Fibroblast of skin of right biceps (primary cell): ENCODE measurements around the gene AGAP2.
"Not testable (repeated sequence)": the region's sequence is repeated elsewhere in the genome, so short reads cannot be mapped to it uniquely, and the experiment has no call there.

Experiments used
- DNase-seq: peaks from one replicate; pipeline ENCODE4 v3.0.0-alpha.2; 2013

The AGAP2 gene

DNA sequence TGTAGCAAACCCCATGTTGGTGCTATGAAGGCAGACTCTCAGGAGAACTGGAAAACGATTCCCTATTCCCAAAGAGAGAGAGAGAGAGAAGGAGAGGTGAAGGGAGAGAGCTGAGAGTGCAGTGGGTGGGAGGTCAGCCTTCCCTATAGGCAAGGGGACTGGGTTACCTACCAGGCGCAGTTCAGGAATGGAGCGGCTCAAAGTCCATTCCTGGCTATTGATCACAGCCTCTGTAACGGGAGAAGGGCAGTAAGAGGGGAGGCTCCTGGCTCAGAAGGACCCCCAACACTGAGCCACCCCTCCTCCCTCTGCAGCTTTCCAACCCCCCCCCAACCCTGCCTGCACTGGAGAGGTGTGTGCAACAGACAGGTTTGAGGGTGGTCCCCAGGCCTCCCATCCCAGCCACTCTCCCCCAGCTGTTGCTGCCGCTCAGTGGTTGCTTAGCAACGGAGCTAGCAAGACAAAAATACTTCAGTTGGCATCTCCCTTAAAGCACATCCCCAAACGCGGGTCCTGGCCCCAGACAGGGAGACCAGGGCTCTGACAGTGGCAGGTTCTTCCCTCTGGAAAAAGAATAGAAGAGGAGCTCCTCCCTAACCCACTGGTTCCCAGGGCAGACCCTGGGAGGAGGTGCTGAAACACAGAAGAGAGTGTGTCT, 3.2 kb downstream of the AGAP2 start:
- DNase-seq: no peak

DNA sequence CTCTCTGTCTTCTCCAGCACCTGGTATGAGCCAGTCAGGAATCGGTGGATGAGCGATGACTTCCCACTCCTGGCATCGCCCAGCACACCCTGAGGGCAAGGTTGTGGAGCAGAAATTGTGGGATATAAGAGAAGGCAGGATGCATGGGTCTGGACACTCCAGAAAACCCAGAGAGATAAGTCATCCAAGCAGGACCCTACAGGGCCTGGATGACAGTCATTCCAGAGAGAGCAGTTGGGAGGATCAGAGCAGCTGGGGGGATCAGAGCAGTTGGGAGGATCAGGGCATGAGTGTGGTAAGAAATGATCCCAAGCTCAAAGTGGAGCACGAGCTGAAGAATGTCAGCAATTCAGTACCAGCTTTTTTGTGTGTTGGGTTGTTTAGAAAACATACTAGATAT, 4.0 kb downstream of the AGAP2 start:
- no peak for DNase-seq

DNA sequence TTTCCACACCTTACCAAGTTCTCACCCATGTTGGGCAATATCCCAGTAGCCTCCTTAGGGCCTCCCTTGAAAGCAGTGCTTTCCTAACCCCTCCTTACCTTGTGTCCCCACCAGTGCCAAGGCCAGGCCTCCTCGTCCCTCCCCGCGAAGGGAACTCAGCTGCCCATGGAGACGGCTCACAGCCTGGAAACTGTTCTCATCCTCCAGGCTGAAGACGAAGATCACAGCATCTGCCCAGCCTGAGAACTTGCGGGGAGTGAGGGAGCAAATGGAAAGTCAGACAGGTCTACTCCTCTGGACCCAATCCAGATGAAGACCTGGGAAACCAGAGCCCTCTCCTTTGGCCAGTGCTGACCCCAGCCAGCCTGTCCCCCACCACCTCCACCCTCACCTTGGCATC, 4.6 kb downstream of the AGAP2 start:
- DNase-seq: no peak

DNA sequence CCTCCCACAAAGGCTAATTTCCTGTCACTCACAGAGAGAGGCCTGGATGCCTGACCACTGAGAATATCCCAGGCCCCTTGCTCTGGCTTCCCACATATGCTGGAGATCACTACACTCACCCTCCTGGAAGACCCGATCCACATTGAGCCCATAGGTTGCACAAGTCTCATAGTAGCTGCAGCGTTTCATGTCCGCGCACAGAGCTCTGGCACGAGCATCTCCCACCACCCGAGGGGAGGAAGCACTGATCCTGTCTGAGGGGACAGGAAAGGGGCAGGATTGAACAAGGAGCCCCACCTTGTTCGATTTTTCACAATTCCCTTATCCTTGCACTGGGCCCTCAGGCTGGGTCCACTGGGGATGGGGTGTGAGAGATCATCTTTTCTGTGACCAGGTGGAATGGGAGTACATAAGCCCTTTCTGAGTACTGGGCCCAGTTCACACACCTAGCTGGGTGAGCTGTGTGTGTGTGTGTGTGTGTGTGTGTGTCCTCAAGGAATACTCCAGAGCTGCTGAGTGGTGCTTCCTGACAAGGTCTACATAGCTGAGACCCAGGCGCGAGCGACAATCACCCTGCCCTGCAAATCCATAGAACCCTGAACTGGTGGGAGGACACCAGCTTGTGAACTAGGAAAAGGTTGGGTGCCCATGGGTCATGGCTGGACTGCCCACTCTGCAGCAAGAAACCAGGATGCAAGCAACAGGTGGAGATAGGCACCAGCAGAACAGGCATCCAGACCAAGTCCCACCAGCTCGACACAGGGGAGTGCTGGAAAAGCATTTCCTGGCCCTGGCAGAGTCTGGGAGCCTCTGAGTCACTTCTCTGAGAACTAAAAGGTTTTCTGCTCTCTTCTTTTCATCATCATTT, 5.6 kb downstream of the AGAP2 start:
- no peak for DNase-seq

DNA sequence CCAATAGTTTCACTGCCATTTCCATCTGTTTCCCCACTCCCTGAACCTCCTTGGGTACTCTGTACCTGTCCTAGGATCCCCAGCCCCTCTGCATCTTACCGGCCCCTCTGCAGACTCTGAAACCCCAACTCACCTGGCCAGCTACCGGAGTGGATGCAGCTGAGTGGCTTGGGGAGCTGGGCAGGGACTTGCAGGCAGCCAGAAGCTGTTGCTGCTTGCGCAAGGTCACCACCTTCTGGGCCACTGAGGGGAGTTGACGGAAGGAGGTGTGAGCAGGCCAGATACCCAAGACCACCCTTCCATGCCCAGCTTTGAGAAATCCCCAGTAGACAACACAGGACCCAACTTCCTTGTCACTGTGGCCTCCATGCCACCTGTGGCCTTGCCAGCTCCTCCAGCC, 6.3 kb downstream of the AGAP2 start:
- no peak for DNase-seq

DNA sequence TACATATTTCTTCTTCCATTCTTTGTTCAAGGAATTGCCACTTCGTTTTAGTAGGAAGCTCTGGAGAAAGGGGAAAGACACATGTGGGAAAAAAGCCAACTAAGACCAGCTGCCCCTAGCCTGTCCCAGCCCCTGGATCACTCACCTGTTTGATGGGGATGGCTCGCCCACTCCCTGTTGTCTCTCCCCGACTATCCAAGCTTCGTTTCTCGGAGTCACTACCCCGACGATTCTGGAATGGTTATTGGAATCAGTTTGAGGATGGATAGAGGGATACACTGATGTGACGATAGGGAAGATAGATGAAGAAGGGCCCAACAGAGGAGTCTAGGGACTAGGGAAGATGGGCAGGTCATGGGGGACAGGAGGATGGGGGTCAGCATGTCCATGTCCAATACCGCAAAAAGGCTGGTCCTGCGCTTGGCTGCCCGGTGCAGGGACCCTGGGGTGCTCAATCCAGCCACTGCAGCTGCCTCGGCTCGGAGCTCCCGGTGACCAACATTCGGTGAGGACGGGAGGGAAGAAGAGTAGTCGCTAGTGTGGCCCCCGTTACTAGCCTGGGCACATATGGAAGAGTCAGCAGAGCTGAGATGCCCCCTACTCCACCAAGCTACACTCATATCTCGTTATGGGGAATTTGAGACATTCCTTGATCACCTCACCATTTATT, 7.0 kb downstream of the AGAP2 start:
- no peak for DNase-seq

DNA sequence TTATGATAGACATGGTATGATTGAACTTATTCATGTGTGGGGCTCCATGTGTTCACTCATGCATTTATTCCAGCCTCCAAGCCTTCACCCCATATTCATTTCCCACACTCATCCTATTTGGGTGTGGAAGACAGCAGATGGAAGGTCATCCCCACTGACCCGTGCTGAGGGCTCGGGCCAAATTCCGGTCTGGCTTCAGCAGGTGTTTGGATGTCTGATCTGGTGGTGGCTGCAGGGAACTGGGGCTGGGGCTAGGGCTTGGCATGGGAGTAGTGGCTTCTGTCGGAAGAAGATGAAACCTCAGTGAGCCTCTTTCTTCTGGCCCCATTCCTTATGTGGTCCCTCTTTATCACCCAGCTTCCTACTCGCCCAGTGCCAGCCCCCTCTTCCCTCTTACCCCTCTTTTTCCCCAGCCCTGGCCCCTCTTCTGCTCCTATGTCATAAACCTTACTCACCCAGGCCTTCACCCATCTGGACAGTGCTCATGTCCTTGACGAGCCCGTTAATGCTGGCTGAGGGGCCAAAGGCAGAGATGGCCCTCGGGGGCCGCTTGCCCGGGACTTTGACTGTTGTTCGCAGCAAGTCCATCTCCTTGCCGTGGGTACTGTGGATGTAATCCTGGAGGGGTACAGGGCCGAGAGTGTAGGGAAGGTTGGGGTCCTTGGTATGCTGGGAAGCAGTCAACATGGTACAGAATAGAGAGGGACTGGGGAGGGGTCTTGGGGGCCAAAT, 8.0 kb downstream of the AGAP2 start:
- DNase-seq: no peak

DNA sequence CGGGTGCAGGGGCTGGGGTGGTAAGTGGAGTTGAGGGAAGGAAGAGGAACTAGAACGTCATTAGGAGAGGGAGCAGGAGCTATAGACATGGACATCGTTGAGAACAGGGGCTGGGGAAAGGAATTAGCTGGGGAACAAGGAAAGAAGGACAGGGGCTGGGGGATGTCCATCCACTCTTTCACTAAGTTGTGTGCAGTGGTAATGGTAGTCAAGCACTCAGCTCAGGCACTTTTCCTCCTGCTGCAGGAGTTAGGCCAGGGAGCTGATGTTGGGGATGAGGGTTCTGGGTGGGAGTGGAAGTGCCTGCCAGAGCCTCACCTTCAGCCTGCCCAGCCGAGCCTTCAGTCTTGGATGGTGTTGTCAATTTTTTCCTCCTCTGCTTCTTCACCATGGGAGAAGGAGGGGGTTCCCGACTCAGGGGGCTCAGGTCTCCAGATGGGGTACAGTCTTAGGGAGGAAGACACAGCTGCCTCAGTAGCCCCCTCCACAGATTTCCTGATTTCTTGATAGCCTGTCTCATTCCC, 9.2 kb downstream of the AGAP2 start:
- DNase-seq: no peak

DNA sequence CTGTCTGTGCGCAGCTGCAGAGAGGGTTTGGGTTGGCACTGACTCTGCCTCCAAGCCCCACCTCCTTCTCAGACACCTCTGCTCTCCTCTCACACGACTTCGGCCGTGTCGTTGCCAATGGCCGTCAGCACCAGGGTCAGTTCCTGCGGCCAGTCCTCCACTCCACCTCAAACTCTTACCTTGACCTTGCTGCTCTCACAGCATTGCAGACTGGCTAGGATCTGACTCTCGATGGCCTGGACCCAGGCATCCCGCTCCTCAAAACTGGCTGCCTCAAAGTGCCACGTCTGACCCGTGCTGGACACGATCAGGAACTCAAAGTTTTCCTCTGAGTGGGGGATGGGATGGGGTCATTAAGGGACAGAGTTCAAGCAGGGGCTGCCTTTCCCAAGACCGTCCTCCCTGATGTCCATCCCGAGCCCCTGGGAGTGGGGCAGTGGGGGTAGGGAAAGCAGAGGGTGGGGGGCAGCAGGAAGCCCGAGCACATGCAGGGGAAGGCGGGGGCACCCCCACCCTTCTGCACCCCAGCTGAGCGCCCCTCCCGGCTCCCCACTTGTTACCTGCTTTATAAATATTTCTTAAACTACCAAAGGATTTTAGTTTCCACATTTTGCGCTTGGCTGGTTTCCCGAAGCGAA, 10.7 kb downstream of the AGAP2 start:
- no peak for DNase-seq

DNA sequence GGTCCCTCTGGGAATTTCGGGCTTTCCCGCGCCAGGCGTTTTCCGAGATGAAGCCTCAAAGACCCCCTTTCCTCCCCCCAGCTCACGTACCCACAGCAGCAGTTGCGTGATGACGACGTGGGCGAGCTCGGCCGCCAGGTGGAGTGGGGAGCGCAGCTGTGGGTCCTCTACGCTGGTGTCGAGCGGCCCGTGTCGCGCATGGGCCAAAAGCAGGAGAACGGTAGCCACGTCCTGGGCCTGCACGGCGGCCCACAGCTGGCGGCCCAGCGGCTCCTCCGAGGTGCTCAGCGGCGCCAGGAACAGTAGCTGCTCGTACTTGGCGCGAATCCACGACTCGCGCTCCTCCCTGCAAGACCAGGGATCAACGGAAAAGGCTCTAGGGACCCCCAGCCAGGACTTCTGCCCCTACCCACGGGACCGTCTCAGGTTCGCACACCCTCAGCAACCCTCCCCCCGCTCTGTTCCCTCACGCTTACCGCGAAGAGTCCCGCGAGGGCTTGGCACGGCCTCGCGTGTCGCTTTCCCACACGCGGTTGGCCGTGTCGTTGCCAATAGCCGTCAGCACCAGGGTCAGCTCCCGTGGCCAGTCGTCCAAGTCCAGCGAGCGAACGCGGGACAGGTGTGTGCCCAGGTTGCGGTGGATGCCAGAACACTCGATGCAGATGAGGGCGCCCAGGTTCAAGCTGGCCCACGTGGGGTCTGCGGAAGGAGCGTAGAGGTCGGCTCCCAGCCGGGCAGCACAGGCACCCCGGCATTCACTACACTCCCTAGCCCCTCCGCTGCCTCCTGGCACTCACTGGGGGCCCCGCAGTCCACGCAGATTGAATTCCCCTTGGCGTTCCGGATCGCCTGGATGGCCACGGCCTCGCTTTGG, 11.4 kb downstream of the AGAP2 start:
- no peak for DNase-seq

DNA sequence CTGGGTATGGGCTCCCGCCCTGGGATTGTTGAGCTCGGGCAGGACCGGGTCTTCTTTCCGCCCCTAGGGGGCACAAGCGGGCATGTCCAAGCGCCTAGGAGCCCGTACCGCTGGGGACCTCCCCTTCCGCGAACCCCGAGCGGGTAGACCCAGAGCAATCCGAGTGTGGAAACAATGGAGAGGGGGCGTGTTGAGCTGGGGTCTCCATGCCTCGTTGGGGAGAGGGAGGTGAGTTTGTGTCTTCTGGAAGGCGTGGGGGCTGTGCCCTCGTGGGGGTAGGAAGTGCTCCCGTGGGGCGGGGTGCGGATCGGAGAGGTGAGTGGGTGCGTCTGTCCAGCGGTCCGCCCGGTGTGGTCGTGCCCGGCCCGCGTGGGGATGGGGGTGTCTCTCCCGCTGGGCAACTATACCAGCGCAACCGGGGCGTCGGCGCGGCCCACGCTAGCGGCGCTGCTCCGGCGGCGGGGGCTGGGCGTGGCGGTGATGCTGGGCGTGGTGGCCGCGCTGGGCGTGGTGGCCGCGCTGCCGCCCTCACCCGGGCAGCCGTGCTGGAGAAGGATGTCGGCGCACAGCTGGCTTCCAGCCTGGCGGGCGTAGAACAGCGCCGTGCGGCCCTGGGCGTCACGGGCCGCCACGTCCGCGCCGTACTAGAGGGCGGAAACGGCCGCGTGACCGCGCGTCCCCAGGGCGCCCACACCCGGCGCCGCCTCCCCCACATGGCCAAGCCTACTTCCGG, 12.2 kb downstream of the AGAP2 start:
- peak; percentile 88 for DNase-seq

DNA sequence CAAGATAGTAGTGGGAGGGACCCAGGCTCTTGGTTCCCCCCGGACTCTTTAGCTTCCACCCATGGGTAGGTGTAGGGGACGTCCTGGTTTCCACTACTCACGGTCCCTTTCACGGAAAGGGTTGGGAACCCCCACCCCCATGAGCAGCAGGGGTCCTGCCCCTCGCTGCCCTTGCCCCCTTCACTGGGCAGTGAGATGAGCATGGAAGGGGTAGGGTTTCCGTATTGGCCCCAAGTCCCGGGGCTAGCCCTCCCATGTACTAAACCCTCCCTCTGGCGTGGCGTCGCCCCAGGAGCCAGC, 12.7 kb downstream of the AGAP2 start:
- no peak for DNase-seq

DNA sequence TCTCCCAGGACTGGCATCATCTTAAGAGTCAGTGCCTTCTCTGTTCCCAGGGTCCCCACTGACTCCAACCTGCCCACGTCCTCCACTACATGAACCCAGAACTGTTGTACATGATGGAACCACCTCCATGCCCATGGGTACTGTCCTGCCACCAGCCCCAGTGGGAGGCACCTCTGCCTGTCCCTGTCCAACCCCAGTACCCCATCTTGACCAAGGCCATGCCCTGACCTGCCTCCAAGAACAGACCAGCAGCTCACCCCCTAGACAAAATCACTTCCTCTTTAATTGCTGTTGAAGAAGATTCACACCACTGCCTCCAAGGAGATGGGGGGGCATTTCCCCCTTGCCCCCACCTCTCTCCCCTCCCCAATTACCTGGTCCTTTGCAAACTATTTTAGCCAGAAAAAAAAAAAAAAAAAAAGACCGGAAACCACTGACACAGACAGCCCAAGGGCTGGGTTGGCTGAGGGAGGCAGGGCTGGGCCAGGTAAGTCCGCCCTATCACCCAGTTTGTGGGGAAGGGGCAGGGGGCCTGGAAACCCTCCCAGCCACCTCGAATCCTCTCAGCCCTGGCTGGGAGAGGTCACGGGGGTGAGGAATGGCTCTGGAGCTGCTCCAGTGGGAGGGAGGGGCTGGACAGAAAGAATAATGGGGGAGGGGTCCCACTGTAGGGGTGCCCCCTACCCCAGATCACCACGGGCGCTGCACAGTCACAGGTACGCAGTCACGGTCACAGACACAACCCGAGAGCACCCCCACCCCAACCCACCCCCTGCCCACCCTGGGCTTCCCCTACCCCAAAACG, 13.4 kb downstream of the AGAP2 start:
- no peak for DNase-seq

DNA sequence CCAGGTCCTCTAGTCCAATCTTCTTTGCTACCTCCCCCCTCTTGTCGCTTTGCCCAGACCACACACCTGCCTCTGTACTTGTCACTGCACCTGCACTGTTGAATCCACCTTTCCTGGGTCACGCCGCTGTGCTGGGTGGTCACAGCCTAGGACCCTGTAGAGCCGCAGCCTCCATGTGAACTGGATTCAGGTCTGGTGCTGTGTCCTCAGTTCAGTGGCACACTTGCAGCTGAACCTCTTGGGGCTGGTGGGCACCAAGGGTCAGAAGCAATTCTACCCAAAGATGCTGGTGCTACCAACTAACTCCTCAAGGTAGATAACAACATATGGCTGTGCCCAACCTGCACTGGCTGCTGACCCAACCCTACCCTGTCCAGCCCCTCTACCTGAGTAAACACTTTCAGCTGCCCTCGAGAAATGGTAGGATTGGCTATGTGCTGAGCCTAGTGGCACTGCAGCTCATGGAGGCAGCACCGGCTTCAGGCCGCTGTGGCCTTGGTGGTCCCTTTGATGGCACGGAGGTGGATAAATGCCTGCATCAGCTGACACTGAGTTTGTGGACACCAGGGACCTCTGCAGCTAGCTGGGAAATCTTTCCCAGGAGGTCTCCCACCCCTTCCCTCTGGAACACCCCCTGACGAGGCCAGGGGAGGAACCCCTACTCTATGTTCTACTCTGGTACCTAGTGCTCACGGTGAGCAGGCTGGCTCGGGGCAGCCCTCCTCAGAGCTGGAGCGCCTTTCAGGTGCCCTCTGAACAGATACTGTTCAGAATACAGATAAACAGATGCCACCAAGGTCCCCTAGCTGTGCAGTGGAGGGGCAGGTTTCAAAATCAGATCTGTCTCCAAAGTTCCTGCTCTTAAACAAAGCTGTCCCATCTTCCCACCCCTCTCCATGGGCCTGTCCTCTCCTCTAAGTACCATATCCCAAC, 14.3 kb downstream of the AGAP2 start:
- DNase-seq: no peak

DNA sequence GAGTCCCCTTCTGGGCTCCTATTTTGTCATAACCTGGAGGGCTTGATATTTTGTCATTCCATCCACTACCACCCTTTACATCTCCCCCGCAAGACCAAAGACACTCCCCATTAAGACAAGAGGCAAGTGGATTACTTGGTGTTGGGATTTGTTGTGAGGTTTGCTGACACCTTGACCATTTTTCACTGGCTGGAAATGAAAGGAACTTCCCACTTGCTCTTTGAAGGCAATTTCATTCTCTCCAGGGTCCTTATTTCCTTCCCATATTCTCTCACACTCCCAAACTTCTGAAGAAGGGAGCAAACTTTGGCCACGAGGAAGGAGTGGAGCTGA, 14.9 kb downstream of the AGAP2 start:
- DNase-seq: no peak

DNA sequence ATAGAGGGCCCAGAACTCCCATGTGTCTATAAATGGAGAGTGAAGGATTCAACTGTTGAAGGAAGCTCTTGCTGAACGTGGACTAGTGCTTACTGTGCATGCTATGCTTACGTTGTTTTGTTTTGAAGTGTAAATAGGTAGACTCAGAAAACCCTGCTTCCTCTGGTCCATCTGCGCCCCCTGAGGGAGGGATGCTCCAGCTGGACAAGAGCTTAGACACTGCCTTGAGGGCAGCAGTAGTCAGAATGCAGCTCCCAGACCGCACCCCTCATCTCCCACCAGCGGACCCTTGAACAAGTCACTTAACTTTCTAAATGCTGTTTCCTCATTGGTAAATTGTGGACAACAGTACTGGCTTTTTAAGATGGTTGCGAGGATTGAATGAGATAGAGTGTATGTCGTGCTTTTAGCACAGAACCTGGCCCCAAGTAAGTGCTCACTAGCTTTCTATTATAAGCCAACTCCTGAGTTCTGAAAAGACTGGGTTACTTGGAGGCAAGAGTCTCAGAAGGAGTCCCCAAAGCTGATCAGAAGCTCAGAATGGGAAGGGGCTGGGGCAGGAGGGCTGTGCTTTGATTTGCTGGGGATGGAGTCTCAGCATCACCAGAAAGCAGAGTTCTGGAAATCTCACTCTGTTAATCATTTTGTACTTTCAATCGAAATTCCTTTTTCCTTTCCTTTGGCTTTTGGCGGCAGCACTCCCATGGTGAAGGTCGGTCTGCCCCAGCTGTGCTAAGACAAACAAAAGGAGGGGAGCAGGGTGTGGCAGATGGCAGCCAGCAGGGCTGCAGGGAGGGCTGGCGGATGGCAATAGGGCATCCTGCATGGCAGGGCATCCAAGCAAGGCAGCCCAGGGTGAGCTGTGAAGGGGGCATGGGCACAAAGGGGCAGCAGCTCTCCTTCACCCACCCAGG, 15.6 kb downstream of the AGAP2 start:
- no peak for DNase-seq

DNA sequence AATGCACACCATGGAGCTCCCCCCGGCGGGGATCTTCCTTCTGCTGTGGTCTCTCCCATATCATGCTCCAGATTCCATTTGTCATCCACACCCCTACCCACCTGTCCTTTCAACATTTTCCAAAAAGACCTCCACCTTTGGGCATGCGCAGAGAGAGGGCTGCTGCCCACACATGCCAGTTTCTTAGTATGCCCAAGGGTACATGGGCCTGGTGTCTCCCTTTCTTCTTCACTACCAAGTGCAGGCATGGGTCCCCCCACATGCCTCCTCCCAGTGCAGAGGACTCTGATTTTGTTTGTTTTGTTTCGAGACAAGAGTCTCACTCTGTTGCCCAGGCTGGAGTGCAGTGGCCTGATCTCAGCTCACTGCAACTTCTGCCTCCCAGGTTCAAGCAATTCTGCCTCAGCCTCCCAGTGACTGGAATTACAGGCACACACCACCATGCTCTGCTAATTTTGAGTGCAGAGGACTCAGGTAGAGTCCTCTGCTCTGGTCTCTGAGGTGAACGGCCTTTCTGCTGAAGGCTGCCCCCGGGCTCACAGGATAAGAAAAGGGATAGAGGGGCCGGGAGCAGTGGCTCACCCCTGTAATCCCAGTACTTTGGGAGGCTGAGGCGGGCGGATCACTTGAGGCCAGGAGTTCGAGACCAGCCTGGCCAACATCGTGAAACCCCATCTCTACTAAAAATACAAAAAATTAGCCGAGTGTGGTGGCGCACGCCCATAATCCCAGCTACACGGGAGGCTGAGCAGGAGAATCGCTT, 16.5 kb downstream of the AGAP2 start:
- DNase-seq: not testable (repeated sequence)
